ENCODE measurements around the gene TLCD3B. TPM values are rescaled to one million over a fixed set of nuclear protein-coding genes. Genes with fewer than 3 reads are reported as not detected.

TLCD3B gene, protein sequence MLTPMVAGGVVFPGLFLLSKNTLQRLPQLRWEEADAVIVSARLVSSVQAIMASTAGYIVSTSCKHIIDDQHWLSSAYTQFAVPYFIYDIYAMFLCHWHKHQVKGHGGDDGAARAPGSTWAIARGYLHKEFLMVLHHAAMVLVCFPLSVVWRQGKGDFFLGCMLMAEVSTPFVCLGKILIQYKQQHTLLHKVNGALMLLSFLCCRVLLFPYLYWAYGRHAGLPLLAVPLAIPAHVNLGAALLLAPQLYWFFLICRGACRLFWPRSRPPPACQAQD
- total RNA-seq = not detected in 2 replicates

DNA sequence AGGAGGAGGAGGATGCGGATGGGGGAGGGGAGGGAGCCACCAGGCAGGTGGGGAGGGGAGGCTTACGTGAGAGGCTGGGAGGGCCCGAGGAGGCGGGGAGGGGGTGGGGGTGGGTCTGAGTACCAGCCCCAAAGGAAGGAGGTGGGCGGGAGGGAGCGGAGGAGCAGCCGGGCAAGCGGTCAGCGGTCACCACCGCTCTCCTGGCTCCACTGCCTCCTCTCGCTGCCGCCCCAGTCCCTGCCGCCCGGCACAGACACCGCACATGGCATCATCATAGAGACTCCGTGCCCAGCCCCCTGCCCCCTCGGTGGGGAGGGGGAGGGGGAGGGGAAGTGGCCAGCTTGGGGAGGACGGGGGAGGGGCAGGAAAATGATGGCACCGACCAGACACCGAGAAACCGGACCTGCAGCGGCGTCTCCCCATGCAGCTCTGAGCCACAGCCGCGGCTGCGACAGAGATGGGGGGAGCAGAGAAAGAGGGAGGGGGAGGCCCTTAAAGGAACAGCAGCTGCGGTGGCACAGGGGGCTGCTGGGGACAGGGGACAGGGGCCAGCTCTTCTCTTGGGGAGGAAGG, at the start of gene TLCD3B:
TSS of gene TLCD3B (minus strand) at position 431 of the 573 bp plus-strand sequence. CDS start 744 bp downstream, outside the sequence.

DNA sequence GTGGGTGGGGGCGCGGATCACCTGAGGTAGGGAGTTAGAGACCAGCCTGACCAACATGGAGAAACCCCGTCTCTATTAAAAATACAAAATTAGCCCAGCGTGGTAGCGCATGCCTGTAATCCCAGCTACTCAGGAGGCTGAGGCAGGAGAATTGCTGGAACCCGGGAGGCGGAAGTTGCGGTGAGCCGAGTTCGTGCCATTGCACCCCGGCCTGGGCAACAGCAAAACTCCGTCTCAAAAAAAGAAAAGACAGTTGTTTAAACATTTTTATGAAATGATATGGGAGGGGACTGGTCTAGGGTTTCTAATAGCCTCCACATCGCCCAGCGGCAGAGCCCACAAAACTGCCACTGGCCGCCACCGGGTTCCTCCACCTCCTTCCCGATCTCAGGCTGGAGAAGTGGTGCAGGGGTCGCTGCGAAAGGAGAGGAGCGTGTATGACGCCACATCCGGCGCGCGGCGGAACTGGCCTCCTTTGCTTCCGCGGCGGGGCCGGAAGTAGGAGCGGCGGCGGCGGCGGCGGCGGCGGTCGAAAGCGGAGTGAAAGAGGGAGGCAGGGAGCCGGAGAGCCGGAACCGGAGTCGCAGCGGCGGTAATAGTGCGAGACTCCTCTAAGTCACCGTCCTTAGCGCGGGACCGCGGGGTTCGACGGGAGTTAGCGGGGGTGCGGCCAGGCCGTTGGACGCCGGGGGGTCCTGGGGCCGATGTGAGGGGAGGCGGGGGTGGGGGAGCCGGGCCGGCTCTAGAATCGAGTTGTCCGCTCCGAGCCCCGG, 44.6 kb upstream of the TLCD3B start, which contains the start of gene PPP4C:
TSS of gene PPP4C (plus strand) at position 492 of the 773 bp plus-strand sequence. CDS start 384 bp downstream, outside the sequence.

DNA sequence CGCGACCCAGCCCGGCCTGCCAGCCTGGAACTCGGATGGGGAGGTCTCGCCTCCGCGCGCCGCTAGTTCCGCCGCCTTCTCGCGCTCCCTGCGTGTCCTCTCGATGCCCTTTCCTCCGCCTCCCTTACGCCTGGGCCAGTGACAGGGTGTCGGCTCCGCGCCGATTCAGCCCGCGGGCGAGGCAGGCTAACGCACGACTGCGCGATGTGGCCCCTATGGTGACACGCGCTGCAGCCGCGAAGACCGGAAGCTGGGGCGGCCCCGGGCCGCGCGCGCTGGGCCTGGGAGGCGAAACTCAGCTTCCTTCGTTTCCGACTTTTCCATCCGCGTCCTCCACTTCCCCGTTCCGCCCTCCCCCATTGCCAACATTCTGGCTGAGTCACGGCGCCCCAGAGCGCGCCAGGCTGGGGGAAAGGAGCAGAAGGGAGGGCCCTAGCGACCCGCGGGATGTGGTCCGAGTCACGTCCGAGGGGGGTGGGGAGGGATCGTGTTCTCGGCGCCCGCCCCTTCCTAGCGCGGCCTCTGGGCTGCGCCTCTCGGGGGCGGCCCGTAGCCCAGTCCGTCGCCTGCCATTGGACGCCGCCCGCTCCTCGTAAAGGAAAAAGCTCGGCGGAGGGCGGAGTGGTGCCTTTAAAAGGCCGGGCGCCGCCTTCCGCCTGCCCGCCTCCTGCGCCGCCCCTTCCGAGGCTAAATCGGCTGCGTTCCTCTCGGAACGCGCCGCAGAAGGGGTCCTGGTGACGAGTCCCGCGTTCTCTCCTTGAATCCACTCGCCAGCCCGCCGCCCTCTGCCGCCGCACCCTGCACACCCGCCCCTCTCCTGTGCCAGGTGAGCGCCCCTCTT, 34.3 kb upstream of the TLCD3B start, which contains the start of gene ALDOA:
TSS of gene ALDOA (plus strand) at position 659 of the 841 bp plus-strand sequence. CDS start 1,138 bp downstream, outside the sequence.

GRCh38 chr16:30022887-30023286, 8.2 kb downstream of the TLCD3B start, which contains the start of gene C16orf92:
Gene C16orf92 (plus strand): TSS chr16:30023198. CDS start chr16:30023341, 143 bp downstream.

GRCh38 chr16:30010844-30011713, 20.0 kb downstream of the TLCD3B start, which contains the start of gene DOC2A:
Gene DOC2A (minus strand): TSS chr16:30011027. CDS start chr16:30010222, 805 bp downstream.

GRCh38 chr16:29995911-29996765, 34.9 kb downstream of the TLCD3B start, which contains the start of gene INO80E:
Gene INO80E (plus strand): TSS chr16:29996241. CDS start chr16:29996311, 70 bp downstream.

DNA sequence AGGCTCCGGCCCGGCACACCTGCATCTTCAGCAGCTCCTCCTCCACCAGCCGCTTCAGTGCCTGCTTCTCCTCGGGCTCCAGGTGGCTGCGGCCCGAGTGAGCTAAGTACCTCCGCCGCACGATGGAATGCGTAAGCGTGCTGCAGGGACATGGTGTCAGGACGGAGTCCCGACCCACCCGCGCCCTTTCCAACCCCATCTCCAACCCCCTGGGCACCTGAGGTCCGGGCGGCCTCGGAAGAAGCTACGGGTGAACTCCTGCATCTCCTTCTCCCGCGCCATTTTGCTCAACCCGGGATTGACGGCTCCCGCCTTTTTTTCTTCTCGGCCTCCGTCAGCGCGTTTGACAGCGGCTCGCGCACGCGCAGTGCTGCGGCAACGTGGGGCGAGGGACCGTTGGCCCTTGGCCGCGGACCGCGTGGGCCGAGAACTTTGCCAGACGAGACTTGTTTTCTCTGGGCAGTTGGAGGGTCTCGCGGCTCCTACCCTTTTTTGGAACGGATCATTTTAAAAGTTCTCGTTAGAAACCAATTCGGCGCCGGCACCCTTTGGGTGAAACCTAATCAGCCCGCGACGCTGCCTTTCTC, 35.7 kb downstream of the TLCD3B start, which contains the start of gene HIRIP3:
TSS of gene HIRIP3 (minus strand) at position 294 of the 587 bp plus-strand sequence. CDS start at position 282, 12 bp downstream.

Other genes starting within 250 kb of the TLCD3B start
- 13.0 and 13.5 TPM in 2 replicates for gene KIF22, start 240.5 kb downstream of the TLCD3B start, total RNA-seq
- 95.2 and 108 TPM in 2 replicates for gene MAZ, start 224.7 kb downstream of the TLCD3B start, total RNA-seq
- 0.78 and 1.2 TPM in 2 replicates for gene PRRT2, start 219.1 kb downstream of the TLCD3B start, total RNA-seq
- 25.6 and 29.2 TPM in 2 replicates for gene PAGR1, start 215.1 kb downstream of the TLCD3B start, total RNA-seq
- gene MVP, start 210.8 kb downstream of the TLCD3B start, total RNA-seq = 224 and 249 TPM in 2 replicates
- 102 and 110 TPM in 2 replicates for gene CDIPT, start 168.0 kb downstream of the TLCD3B start, total RNA-seq
- 43.9 and 57.2 TPM in 2 replicates for gene SEZ6L2, start 131.7 kb downstream of the TLCD3B start, total RNA-seq
- 7.2 and 11.4 TPM in 2 replicates for gene ASPHD1, start 130.8 kb downstream of the TLCD3B start, total RNA-seq
- 5.7 and 9.7 TPM in 2 replicates for gene KCTD13, start 105.0 kb downstream of the TLCD3B start, total RNA-seq
- 104 and 105 TPM in 2 replicates for gene TMEM219, start 69.2 kb downstream of the TLCD3B start, total RNA-seq
- 32.1 and 33.8 TPM in 2 replicates for gene TAOK2, start 57.4 kb downstream of the TLCD3B start, total RNA-seq
- gene HIRIP3, start 35.7 kb downstream of the TLCD3B start, total RNA-seq = 6.9 and 9.7 TPM in 2 replicates
- 30.0 and 58.5 TPM in 2 replicates for gene INO80E, start 35.0 kb downstream of the TLCD3B start, total RNA-seq
- not detected in 2 replicates for gene DOC2A, start 20.2 kb downstream of the TLCD3B start, total RNA-seq
- gene C16orf92, start 8.1 kb downstream of the TLCD3B start, total RNA-seq = not detected in 2 replicates
- gene ALDOA, start 34.5 kb upstream of the TLCD3B start, total RNA-seq = 1,739 and 1,751 TPM in 2 replicates
- 50.5 and 56.4 TPM in 2 replicates for gene PPP4C, start 44.7 kb upstream of the TLCD3B start, total RNA-seq
- 0.37 TPM in 1 of 2 replicates, not detected in the other for gene TBX6, start 60.7 kb upstream of the TLCD3B start, total RNA-seq
- 60.6 and 79.3 TPM in 2 replicates for gene YPEL3, start 64.9 kb upstream of the TLCD3B start, total RNA-seq
- gene GDPD3, start 82.3 kb upstream of the TLCD3B start, total RNA-seq = 0.64 and 1.00 TPM in 2 replicates
- 47.0 and 60.8 TPM in 2 replicates for gene MAPK3, start 91.9 kb upstream of the TLCD3B start, total RNA-seq
- 0.15 and 1.3 TPM in 2 replicates for gene CORO1A, start 152.3 kb upstream of the TLCD3B start, total RNA-seq
- 53.6 and 86.3 TPM in 2 replicates for gene BOLA2B, start 162.4 kb upstream of the TLCD3B start, total RNA-seq
- gene SLX1A, start 162.6 kb upstream of the TLCD3B start, total RNA-seq = 21.6 and 25.5 TPM in 2 replicates
- 2.9 and 14.1 TPM in 2 replicates for gene SULT1A3, start 168.0 kb upstream of the TLCD3B start, total RNA-seq
- 1.7 and 2.1 TPM in 2 replicates for gene NPIPB13, start 217.2 kb upstream of the TLCD3B start, total RNA-seq